ENCODE measurements around the gene AHNAK.

The AHNAK gene

GRCh38 chr11:62494246-62494645 lies 52.4 kb downstream of the AHNAK start:
- DNase-seq (ENCODE audit: low spot score): no peak

DNA sequence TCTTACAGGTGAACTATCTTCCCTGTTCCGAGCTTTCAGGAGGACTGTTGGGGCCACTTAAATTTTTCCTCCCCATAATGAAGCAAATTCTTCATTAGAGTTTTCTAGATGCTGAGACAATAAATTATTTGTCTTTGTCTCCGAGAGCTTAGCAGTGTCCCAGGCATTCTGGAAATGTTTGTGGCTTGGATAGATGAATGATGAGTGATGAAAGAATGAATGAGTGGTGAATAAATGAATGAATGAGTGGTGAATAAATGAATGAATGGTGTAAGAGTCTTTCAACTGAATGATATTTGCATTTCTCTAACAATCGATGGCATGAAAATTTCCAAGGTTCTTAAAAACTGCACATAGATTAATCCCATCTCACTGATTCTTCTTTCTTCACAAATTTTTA lies 52.8 kb downstream of the AHNAK start:
- DNase-seq (ENCODE audit: low spot score): no peak

DNA sequence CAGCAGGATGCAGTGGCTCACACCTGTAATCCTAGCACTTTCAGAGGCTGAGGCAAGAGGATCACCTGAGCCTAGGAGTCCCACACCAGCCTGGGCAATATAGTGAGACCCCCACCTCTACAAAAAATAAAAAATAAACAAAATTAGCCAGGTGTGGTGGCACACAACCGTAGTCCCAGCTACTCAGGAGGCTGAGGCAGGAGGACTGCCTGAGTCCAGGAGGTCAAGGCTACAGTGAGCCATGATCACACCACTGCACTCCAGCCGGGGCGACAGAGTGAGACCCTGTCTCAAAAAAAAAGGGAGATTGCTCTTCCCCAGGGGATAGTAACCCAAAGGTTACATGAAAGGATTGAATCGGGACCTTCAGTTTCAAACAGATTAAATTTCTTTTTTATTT lies 54.0 kb downstream of the AHNAK start:
- no peak for DNase-seq (ENCODE audit: low spot score)

- no peak for DNase-seq (ENCODE audit: low spot score)
These were observed 54.9 kb downstream of the AHNAK start for GRCh38 chr11:62491571-62492329.

DNA sequence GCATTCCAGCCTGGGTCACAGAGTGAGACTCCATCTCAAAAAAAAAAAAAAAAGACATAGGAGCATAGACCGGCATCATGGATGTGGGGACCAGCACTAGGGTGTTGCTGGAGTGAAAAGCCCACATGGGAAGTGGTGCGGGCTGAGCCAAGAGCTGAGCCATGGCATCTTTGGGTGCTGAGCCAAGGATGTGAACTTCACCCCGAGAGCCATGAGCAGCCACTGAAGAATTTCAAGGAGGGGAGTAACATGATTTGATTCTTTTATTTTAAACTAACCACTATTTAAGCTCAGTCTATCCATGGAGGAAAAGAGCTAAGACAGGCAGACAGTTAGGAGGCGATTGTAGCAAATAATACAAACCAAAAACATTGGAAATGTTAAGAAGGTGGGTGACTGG lies 57.4 kb downstream of the AHNAK start:
- no peak for DNase-seq (ENCODE audit: low spot score)

DNA sequence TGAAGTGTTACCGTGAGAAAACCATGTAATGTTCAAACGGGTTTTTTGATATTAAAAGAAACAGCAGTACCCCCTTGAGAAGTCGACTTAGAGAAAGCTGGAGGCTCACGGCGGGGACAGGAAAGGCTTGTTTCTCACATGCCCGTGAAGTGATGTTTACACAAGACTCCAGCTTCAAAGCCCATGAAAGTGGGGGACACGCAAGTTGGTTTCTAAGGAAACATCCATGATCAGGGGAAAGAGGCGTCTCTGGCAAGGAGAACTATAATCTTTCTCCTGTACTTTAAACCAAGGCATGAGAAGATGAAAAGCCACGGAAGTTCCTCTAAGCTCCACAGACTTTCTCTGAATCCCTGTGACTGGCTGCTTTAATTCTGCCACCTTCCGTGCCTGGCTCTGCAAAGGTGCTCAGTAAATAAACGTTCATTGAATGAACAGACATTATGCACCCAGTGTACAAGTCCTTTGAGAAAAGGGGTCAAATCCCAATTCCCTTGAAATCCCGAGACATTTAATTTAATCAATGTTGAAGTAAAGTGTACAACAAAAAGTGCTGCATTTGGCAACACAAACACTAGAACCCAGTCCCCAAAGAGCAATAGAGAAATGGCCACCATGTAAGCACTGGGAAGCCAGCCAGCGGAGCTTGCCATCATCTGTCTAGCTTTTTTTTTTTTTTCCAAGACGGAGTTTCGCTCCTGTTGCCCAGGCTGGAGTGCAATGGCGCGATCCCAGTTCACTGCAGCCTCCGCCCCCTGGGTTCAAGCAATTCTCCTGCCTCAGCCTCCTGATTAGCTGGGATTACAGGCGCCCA lies 58.7 kb downstream of the AHNAK start:
- no peak for DNase-seq (ENCODE audit: low spot score)

GRCh38 chr11:62487136-62487535 lies 59.5 kb downstream of the AHNAK start:
- no peak for DNase-seq (ENCODE audit: low spot score)

GRCh38 chr11:62484352-62484751 lies 62.3 kb downstream of the AHNAK start:
- DNase-seq (ENCODE audit: low spot score): no peak

DNA sequence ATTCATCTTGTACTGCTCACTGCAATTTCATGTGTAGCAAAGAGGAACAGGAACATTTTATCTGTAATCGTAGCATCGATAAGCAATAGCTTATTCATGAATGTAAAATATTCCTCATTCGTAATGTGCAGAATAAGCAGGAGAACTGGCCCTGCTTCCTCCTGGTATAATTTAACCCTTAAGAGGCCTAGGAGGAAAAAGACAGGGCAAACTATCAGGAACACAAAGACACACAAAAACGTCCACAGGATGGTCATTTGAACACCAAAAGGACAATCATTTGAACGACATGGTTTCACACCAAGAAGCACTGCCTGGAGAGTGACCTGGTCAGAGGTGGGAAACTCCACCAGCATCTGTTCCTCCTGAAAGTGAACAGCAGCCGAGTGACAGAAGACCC lies 63.9 kb downstream of the AHNAK start:
- no peak for DNase-seq (ENCODE audit: low spot score)

DNA sequence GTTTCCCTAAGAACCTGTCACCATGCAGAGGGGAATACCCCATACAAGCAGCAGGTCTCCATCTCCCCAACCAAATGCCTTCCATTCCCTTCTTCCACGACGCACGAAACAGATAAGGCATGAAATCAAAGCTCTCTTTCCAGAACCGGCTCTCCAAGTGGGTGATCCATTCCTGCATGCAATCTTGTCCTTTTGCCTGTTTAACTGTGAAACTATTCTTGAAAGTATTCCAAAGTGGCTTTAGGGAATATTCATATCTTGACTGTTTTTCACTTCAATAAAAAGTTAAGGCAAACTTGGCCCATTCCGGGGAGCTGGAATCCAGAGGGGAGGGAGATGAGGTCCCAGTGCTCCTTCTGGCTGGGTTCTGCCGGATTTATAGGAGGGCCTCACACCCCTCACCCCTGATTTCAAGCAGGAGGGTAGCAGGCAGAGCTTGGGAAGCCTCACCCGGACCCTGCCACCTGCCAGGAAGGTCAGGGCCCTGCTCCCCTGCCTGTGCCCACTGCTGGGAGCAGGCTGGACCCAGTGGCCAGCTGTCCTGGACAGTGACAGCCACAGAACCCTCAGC lies 66.9 kb downstream of the AHNAK start:
- DNase-seq (ENCODE audit: low spot score): no peak

DNA sequence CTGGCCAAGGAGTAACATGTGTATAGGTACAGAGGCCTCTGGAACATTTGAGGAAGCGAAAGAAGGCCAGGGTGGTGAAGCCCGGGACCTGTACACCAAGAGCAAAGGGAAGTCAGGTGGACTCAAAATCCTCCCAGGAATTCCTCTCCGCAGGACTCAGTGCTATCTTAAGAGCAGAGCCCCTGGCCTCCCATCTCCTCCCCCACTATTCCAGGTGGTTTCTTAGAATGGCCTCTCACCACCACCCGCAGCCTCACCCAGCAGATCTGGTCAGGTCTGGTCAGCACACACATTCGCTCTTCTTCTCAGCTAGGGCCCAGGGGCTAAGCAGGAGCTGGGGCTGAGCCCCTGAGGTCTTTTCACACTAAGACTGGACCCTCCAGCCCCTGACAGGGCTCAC lies 68.7 kb downstream of the AHNAK start:
- no peak for DNase-seq (ENCODE audit: low spot score)

DNA sequence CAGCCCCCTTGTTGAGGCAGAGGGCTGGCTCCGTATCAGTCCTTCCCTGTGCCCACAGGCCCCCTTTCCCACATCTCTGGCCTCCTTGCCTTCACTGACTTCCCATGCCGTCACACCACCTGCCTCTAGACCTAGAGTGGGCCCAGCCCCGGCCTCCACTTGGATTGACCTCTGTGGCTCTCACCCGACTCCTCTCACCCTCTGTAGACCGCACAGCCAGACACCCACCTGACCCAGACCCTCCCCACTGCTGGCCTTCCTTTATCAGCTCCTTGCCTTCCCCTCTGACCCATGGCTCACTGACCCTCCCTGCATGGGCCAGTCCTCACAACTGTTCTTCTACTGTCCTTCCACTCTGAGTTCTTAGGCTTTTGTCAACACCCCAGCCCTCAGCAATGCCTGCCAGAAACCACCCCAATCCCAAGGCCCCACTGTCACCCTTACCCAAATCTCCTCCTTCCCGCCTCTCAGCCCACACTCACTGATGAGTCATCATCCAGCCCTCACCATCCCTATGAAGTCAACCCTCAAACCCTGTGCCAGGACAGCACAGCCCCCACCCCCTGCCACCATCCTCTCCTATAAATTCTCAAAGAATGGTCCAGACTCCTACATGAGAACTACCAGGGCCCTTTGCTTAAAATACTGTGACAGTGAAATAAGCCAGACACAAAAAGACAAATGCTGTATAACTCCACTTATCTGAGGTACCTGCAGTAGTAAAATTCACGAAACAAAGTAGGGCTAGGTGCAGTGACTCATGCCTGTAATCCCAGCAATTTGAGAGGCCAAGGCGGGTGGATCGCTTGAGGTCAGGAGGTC lies 74.3 kb downstream of the AHNAK start:
- no peak for DNase-seq (ENCODE audit: low spot score)

- DNase-seq (ENCODE audit: low spot score): no peak
These were observed 75.0 kb downstream of the AHNAK start for GRCh38 chr11:62471603-62472002.

- DNase-seq (ENCODE audit: low spot score): no peak
These were observed 78.0 kb downstream of the AHNAK start for GRCh38 chr11:62468577-62468976.

DNA sequence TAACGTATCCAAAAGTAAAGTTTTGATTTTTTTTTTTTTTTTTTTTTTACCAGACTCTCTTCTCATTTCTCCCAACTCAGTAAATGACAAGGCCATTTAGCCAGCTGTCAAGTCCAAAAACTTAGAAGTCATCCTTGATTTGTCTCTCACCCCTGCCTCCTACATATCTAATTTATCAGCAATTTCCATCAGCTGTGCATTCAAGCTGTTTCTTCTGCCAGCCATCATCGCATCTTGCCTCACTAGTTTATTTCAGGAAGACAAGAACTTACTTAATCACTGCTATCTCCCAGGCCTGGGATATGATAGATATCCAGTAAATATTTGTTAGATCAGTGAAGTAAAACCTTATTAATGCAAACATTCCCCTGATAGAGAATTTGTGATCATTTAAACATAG lies 80.2 kb downstream of the AHNAK start:
- DNase-seq (ENCODE audit: low spot score): no peak

DNA sequence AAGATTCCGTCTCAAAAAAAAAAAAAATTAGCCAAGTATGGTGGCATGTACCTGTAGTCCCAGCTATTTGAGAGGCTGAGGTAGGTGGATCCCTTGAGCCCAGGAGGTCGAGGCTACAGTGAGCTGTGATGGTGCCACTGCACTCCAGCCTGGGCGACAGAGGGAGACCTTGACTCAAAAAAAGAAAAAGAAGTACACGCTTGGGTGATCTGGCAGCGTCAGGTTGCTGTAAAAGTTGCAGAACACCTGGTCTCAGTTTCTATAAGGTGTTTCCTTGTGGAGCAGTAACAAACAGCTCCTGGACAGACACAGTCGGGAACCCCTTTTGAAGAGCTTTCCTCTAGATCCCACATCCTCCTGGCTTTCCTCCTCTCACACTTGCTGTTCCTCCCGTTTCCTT lies 82.0 kb downstream of the AHNAK start:
- no peak for DNase-seq (ENCODE audit: low spot score)

GRCh38 chr11:62463121-62463542 lies 83.5 kb downstream of the AHNAK start:
- DNase-seq (ENCODE audit: low spot score): no peak

- no peak for DNase-seq (ENCODE audit: low spot score)
These were observed 84.1 kb downstream of the AHNAK start for GRCh38 chr11:62462508-62462892.

DNA sequence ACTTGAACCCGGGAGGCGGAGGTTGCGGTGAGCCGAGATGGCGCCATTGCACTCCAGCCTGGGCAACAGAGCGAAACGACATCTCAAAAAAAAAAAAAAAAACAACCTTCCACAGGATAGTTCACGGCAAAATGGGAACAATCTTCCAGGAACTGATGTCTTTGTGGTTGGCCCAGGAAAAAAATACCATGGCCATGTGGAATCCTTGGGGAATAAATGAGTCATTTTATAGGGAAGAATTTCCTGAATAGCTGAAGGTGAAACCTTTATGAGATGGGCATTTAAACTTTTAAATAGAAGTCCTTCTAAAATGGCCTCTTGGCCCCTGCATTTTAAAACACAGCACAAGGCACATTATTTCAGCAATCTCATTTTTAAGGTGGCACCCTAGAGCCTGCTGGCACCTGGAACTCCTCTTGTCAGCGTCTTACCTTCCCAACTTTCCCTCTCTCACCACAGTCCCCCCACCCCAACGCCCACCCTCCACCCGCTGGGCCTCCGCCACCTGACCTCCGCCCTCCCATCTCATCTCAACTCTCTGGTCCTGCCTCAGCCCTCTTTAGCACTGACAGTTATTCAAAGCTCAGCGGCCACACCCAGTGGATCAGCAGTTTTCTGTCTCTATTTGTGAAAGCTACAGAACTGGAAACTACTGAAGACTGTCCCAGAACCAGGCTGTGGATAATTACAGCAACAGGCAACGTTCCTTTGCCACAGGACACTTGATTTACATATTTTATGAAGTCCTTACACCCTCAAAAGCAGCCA lies 84.7 kb downstream of the AHNAK start:
- peak; percentile 19 for DNase-seq (ENCODE audit: low spot score)

GRCh38 chr11:62459080-62459479 lies 87.5 kb downstream of the AHNAK start:
- no peak for DNase-seq (ENCODE audit: low spot score)

DNA sequence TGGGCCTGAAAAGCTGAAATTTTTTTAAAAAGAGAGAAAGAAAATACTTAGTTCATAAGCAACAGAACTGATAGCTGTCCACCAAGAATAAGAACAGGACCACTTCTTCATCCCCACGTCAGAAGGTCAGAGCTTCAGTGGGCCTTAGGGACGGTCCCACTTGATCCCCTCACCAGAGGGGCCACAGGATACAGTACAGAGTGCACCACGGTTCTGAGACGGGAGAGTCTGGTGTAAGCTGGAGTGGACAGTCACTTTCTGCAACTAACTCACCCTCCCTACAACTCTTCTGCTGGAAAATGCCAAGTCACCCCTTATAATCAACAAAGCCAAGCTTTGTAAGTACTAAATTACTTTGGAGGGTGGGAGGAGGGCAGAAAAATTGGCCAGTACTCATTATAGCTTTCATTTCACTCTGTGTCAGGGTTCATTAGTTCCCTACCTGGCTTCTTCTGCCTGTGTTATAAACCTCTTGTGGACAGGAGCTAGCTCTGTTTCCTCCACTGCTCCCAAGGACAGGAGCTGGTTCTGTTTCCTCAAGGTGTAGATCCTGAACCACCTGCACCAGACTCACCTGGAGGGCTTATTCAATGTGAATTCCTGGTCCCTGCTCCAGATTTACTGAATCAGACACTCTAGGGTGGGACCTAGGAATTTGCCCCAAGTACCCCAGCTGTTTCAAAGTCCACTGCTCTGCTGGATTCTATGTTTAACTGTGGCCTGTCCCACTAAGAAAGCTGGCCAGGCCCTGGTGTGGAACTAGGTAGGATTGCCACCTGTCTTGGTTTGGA lies 88.2 kb downstream of the AHNAK start:
- DNase-seq (ENCODE audit: low spot score): no peak

Data from kidney capillary endothelial cell (primary cell).